ENCODE data around the gene MRGPRD.
"Not testable (repeated sequence)": the region's sequence is repeated elsewhere in the genome, so short reads cannot be mapped to it uniquely, and the experiment has no call there.

The MRGPRD gene

GRCh38 chr11:68974421-68975194 lies 6.2 kb downstream of the MRGPRD start:
- TF ChIP-seq ZNF274 (IDR thresholded peaks at IDR 0.05; ENCODE audit: low read depth, low read length): no peak
- TF ChIP-seq YY1 (IDR thresholded peaks at IDR 0.05; ENCODE audit: insufficient read depth, insufficient read length): no peak
- no peak for TF ChIP-seq SUZ12 (IDR thresholded peaks at IDR 0.05; ENCODE audit: extremely low read depth, insufficient read depth, insufficient read length)
- H3K4me1 ChIP-seq (ENCODE audit: insufficient read depth, insufficient read length): peaks cover 5% of the 10 kb centered on the region
- peaks cover 10% of the 10 kb centered on the region; the same call in 1 of the 2 replicates for H3K9me3 ChIP-seq (ENCODE audit: insufficient read depth, low read length)
- H3K4me3 ChIP-seq (ENCODE audit: insufficient read length, low read depth): no peak overlapping the region
- H3K27me3 ChIP-seq (ENCODE audit: insufficient read depth, insufficient read length): no peaks in the 10 kb centered on the region
- H3K36me3 ChIP-seq (ENCODE audit: insufficient read depth, insufficient read length, low read length): no peaks in the 10 kb centered on the region
- DNase-seq (ENCODE audit: low read depth, low spot score): peak; percentile 36
- no peak overlapping the region for H3K9ac ChIP-seq (ENCODE audit: insufficient read length, low read depth)

DNA sequence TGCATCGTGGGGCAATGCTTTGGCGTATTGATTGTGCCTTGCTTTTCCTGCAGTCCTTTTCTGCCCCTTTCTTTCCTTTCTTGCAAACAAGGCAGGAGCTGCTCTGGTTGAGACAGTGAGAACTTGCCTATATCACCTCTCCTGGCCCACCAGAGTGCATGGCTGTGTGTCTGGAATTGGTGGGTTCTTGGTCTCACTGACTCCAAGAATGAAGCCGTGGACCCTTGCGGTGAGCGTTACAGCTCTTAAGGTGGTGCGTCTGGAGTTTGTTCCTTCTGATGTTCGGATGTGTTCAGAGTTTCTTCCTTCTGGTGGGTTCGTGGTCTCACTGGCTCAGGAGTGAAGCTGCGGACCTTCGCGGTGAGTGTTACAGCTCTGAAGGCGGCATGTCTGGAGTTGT lies 7.1 kb downstream of the MRGPRD start:
- not testable (repeated sequence) for H3K9ac ChIP-seq (ENCODE audit: insufficient read length, low read depth); H3K27me3 ChIP-seq (ENCODE audit: insufficient read depth, insufficient read length); H3K36me3 ChIP-seq (ENCODE audit: insufficient read depth, insufficient read length, low read length); H3K4me3 ChIP-seq (ENCODE audit: insufficient read length, low read depth); DNase-seq (ENCODE audit: low read depth, low spot score); H3K4me1 ChIP-seq (ENCODE audit: insufficient read depth, insufficient read length)
- H3K9me3 ChIP-seq (ENCODE audit: insufficient read depth, low read length): peaks cover 10% of the 10 kb centered on the region; the same call in 1 of the 2 replicates

- no peak for DNase-seq (ENCODE audit: low read depth, low spot score)
- peaks cover 10% of the 10 kb centered on the region; the same call in 1 of the 2 replicates for H3K9me3 ChIP-seq (ENCODE audit: insufficient read depth, low read length)
- H3K9ac ChIP-seq (ENCODE audit: insufficient read length, low read depth): no peak overlapping the region
- H3K36me3 ChIP-seq (ENCODE audit: insufficient read depth, insufficient read length, low read length): no peaks in the 10 kb centered on the region
- no peaks in the 10 kb centered on the region for H3K4me1 ChIP-seq (ENCODE audit: insufficient read depth, insufficient read length)
- no peak for TF ChIP-seq ZNF274 (IDR thresholded peaks at IDR 0.05; ENCODE audit: low read depth, low read length)
- no peak for TF ChIP-seq YY1 (IDR thresholded peaks at IDR 0.05; ENCODE audit: insufficient read depth, insufficient read length)
- no peak for TF ChIP-seq SUZ12 (IDR thresholded peaks at IDR 0.05; ENCODE audit: extremely low read depth, insufficient read depth, insufficient read length)
- no peak overlapping the region for H3K4me3 ChIP-seq (ENCODE audit: insufficient read length, low read depth)
- no peaks in the 10 kb centered on the region for H3K27me3 ChIP-seq (ENCODE audit: insufficient read depth, insufficient read length)
These were observed 7.6 kb downstream of the MRGPRD start for GRCh38 chr11:68973219-68973618.

DNA sequence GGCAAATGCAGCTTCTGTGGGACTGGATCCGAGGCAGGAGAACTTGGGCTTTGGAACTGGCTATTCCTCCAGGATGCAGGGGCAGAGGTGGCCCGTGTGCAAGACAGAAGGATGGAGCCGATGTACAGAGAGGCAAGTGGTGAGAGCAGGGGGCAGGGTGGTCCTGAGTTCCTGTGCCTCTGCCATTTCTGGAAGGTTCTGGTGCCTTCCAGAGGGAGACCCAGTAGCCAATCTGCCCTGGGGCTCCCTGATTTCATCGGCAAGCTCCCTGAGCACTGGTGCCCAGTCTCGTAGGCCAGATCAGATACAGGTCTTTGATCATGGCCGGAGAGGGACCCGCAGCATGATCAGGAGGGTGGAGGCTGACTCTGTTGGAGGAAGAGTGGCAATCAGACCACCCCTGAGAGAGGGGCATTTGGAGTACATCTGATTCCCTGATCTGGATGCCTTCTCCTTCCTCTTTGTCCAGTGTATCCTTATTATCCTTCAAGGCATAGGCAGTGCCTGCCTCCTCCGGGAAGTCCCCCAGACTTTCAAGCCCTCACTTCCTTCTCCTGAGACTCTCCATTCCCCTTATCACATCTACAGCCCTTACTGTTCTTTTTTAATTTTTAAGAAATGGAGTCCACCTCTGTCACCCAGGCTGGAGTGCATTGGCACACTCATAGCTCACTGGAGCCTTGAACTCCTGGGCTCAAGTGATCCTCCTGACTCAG lies 9.7 kb downstream of the MRGPRD start:
- Histone ChIP-seq H3K9ac (ENCODE audit: insufficient read length, low read depth) (no peak overlapping the region), H3K36me3 (ENCODE audit: insufficient read depth, insufficient read length, low read length) (no peaks in the 10 kb centered on the region), H3K4me3 (ENCODE audit: insufficient read length, low read depth) (no peak overlapping the region), H3K9me3 (ENCODE audit: insufficient read depth, low read length) (peaks cover 10% of the 10 kb centered on the region; the same call in 1 of the 2 replicates), H3K27me3 (ENCODE audit: insufficient read depth, insufficient read length) (no peaks in the 10 kb centered on the region), H3K4me1 (ENCODE audit: insufficient read depth, insufficient read length) (no peaks in the 10 kb centered on the region)
- TF ChIP-seq SUZ12 (IDR thresholded peaks at IDR 0.05; ENCODE audit: extremely low read depth, insufficient read depth, insufficient read length): no peak
- TF ChIP-seq ZNF274 (IDR thresholded peaks at IDR 0.05; ENCODE audit: low read depth, low read length): no peak
- TF ChIP-seq YY1 (IDR thresholded peaks at IDR 0.05; ENCODE audit: insufficient read depth, insufficient read length): no peak
- DNase-seq (ENCODE audit: low read depth, low spot score): no peak

DNA sequence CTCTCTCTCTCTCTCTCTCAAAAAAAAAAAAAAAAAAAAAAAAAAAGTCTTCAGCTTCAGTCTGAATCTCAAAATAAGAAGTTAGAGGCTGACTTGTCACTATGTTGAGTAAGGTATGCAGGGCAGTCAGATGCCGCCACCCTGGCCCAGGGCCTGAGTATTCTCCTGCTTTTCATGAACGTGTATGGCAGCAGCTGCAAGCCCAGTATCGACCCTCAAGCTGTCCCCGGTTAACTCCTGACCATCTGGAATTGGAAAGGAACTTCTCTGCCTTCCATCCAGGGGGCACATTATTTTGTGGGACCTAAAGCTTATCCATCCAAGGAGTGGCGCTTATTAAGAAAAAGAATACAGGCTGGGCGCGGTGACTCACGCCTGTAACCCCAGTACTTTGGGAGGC lies 11.4 kb downstream of the MRGPRD start:
- Histone ChIP-seq H3K9me3 (ENCODE audit: insufficient read depth, low read length) (peaks cover 3% of the 10 kb centered on the region; the same call in 1 of the 2 replicates), H3K36me3 (ENCODE audit: insufficient read depth, insufficient read length, low read length) (no peaks in the 10 kb centered on the region), H3K4me1 (ENCODE audit: insufficient read depth, insufficient read length) (no peaks in the 10 kb centered on the region), H3K4me3 (ENCODE audit: insufficient read length, low read depth) (no peak overlapping the region), H3K9ac (ENCODE audit: insufficient read length, low read depth) (no peak overlapping the region), H3K27me3 (ENCODE audit: insufficient read depth, insufficient read length) (no peaks in the 10 kb centered on the region)
- no peak for TF ChIP-seq YY1 (IDR thresholded peaks at IDR 0.05; ENCODE audit: insufficient read depth, insufficient read length)
- no peak for TF ChIP-seq SUZ12 (IDR thresholded peaks at IDR 0.05; ENCODE audit: extremely low read depth, insufficient read depth, insufficient read length)
- no peak for TF ChIP-seq ZNF274 (IDR thresholded peaks at IDR 0.05; ENCODE audit: low read depth, low read length)
- no peak for DNase-seq (ENCODE audit: low read depth, low spot score)

- no peak for DNase-seq (ENCODE audit: low read depth, low spot score)
- no peak overlapping the region for H3K9ac ChIP-seq (ENCODE audit: insufficient read length, low read depth)
- H3K9me3 ChIP-seq (ENCODE audit: insufficient read depth, low read length): peaks cover 6% of the 10 kb centered on the region; the same call in 1 of the 2 replicates
- no peaks in the 10 kb centered on the region for H3K27me3 ChIP-seq (ENCODE audit: insufficient read depth, insufficient read length)
- no peak for TF ChIP-seq ZNF274 (IDR thresholded peaks at IDR 0.05; ENCODE audit: low read depth, low read length)
- TF ChIP-seq SUZ12 (IDR thresholded peaks at IDR 0.05; ENCODE audit: extremely low read depth, insufficient read depth, insufficient read length): no peak
- no peak for TF ChIP-seq YY1 (IDR thresholded peaks at IDR 0.05; ENCODE audit: insufficient read depth, insufficient read length)
- no peaks in the 10 kb centered on the region for H3K36me3 ChIP-seq (ENCODE audit: insufficient read depth, insufficient read length, low read length)
- H3K4me1 ChIP-seq (ENCODE audit: insufficient read depth, insufficient read length): no peaks in the 10 kb centered on the region
- H3K4me3 ChIP-seq (ENCODE audit: insufficient read length, low read depth): no peak overlapping the region
These were observed 12.2 kb downstream of the MRGPRD start for GRCh38 chr11:68968306-68969250.
